ENCODE measurements around the gene ADCY5.

The ADCY5 gene

DNA sequence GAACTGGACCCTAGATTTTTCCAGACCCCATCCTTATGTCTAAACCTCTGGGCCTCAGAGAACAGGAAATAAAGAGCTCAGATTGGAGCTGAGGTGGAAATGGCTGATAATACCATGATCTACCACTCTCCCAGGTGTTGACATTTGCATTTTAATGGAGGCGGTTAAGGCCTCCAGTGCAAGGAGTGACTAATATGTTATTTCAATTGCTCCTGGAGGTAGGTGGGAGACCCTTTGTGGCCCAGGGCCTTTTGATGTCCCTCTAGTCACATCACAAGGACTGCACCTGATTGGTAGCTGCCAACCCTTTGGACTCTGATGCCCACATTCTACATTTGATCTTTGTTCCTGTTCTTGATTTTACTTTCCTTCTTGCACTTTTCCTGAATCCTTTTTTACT, 9.0 kb upstream of the ADCY5 start:
- no peak for DNase-seq

DNA sequence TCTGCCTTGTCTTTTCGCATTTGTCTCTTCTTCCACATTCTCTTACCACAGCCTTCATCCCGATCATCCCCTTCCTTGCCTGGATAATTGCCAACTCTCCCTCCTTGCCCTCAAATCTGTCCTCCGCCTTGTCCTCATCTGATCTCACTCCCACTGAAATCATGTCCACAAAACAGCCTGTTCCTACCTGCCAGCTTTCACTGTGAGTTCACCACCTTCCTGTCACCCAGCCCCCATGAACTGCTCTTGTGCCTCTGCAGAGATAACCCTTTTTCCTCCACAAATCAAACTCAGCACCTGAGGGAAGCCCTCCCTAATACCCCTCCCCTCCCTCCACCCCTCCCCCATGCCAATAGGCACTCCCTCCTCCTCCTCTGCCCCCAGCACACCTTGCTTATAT, 4.8 kb upstream of the ADCY5 start:
- DNase-seq = no peak

DNA sequence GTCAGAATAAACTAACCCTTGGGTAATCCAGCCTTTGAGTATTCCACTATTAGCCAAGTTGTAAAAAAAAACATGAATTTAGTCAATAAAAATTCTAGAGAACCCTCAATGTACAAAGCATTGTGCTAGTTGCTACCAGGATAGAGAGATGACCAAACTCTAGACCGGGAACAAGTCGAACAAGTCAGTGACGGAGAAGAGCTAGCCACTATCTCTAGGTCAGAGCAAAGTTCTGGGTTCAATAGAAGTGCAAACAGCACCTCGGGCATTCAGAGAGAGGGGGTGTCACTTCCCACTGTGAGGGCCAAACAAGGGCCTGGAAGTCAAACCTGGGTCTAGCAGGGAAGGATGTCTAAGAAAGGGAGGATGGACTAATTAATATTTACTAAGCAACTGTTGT, 2.3 kb upstream of the ADCY5 start:
- no peak for DNase-seq

DNA sequence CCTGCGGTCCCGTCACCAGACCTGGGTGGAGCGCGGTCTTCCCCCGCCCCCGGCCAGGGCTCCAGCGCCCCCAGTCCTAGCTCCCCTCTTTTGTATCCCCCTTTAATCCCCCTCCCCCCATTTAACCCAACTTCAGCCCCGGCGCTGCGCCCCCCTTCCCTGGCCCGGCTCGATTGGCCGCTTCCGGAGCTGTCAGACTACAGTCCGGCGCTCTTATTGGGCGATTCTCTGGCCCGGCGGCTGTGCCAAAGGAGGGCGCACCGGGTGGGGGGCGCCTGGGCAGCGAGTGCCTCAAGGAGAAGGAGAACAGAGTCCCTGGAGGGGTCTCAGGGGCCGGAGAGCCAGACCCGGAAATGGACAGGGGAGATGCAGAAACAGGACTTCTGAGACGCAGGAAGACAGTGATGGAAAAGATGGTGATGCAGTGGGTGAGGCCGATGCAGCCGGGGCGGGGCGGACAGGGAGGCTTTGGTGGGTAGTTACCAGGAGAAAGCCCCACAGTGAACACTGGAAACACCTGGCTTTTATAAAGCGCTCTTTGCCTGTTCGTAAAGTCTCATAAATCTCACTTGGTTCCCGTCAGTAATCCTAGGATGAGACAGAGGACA, 1.2 kb upstream of the ADCY5 start:
- no peak for DNase-seq

DNA sequence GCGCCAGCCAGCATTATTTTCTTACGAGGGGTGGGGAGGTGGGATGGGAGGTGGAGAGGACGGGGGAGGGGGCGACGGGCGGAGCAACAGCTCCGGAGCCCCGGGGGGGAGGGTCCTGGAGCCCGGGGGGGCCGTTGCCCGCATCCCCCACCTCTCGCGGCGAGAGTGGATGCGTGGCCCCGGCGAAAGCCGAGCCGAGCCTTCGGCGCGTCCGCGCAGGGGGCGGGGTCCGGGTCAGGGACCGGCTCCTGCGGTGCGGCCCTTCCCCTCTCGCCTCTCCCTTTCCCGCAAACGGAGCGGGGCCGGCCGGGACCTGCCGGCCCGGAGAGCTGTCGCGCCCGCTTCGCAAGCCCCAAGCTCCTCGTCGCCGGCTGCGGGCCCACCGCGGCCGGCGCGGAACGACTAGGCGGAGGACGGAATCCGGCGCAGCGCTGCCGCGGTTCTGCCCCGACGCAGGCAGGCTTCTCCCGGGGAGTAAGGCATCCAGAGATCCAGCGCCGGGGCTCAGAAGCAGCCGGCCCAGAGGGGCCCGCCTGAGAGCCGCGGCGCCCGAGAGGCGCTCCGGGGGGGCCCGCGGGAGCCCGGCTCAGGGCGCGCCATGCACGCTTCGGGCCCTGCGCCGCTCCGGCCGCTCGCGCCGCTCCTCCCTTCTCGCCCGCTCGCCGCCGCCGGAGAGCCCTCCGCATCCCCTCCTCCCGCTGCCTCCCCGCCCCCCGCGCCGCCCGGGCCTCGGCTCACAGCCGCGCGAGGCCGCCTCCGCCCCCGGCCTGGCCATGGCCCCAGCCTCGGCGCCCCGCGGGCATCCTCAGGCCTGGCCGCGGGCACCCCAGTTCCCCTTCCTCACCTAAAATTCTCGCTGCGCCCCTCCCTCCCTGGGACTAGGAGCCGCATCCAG, 459 bp upstream of the ADCY5 start:
- DNase-seq = no peak

DNA sequence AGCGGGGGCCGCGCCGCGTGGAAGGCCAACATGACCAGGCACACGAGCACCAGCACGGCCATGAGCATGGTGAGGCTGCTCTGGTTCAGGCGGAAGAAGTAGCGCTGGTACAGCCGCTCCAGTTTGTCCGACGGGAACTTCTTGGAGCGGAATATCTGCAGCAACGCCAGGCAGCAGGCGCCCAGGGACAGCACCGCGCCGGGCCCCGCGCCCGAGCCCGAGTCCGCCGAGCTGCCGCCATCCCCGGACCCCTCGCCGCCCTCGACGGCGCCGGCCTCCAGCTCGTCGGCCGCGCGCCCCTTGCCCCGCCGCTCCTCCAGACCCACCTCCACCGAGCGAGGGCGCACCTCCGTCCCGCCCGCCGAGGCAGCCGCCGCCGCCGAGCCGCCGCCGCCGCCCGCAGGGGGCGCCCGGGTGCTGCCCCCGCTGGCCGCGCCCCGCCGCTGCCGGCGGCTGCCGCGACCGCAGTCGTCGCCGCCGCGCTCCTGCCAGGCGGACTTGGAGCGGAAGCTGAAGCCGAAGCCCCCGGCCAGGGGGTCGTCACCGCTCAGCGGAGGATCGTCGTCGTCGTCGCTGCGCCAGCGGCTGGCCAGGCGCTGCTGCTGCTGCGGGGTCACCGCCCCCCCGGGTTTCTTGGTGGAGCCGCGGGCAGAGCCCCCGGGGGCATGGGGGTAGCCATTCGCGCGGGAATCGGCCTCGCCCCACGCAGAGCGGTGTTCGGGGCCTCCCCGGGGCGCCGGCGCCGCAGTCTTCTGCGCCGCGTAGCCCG, 957 bp downstream of the ADCY5 start:
- DNase-seq = no peak

DNA sequence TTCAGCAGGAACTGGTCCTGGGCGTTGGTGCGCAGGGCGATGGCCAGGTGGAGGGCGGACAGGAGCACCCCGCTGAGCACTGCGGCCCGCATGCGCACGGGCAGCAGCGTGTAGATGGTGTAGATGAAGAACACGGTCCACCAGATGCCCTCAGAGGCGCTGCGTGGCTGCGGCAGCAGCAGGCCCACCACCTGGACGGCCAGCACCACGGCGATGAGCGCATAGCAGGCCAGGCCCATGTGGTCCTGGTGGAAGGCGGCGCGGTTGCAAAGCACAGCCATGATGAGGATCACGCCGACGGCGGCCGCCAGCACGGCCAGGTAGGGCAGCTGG, 1.5 kb downstream of the ADCY5 start:
- no peak for DNase-seq

DNA sequence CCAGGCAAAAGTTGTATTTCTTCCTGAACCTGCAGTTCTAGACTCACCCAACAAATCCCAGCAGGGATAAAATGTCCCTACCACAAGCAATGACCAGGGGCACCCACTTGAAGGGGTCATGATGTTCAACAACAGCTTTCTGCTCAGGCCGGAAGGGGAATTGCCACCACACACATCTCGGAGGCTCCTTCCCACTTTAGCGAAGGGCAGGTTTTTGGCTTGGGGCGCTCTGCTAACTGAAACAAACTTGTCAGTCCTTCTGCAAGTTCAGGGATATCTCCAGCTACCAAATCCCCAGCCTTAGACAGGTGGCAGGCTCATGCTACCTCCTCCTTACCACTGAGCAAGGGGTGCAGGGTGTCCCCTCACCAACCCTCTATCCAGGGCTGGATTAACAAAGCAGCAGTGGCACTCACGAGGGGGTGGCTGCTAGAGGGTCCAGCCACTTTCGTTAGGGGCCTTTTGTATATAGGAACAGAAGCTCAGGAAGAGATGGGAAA, 2.2 kb downstream of the ADCY5 start:
- no peak for DNase-seq

DNA sequence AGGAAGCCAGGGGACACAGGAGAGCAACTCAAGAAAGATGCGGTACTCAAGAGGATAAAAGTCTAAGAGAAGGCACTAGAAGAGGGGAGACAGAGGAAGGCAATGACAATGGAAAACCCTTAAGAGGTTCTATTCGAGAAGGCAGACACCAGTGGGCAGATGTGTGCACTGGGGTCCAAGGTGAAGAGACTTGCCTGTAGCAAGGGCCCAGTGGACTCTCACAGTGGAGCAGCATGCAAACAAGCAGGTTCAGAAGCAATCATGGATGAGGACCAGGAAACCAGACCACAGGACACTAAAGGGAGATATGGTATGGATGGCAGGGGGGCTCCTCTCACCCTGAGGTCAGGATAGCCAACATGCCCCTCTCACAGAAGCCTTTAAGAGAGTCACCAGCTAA, 2.7 kb downstream of the ADCY5 start:
- no peak for DNase-seq

DNA sequence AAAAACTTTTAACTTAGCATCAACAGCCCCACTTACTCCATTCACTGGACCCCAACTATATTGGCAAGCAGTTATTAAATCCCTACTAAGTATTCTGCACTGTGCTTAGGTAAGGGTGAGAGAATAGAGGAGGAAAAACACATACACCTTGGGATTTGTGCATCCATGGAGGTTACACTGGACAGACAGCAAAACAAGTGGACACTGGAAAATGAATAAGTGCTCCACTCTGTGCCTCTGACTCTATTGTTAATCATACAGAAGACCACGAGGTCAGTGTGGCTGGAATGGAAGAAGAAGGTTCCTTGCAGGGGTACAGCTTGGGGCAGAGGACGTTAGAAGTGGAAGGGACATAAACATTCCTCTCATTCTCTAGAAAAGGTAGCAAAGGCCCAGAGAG, 3.2 kb downstream of the ADCY5 start:
- DNase-seq = no peak

DNA sequence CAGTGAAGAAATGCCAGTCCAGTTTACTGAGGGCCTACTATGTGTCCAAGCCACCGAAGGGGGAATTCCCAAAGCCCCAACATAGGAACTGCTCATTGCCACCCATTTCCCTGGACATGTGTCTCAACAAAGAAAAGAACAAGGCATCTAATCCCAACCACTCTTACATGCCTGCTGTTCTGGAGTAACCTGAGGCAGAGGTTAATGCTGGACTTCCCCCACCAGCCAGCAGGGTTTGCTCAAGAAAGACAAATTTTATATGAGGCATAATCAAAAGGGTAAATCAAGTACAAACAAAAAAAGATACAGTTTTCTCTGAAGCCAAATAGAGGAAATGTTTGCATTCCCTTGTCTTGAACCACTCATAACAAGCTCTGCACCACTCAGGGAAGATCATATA, 4.1 kb downstream of the ADCY5 start:
- DNase-seq = no peak

DNA sequence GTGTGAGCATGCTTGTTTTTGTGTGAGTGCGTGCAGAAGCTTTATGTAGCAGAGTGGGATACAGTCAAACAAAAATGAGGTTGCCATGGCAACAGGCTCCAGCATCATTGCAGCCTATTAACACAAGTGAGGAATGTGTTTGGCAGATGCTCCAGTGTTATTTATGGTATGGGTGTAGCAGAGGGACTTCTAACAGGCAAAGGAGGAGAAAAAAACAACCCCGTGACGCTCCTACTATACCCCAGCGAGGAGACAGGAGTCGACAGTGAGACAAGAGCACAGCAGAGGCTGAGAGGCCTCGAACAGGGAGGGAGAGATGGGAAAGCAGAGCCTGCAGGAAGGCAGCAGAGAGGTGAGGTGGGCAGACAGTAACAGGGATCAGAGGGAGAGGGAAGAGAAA, 4.9 kb downstream of the ADCY5 start:
- DNase-seq = no peak

DNA sequence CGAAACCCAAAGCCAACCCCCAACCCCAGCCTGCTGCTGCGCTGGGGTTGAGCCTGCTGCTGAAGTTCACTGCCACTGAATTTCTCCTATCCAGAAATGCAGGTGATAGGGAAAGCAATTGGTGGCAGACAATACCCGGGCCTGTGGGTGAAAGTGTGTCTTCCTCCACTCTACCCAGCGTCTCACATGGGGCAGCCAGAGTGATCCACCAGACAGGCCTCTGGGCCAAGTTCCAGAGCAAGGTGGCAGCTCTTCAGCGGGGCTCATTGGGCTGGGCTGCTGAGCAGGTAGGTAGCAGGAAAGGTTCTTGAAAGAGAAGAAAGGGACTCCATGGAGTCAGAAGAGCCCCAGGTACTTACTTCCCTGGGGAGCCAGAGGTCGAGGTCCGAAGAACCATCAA, 6.0 kb downstream of the ADCY5 start:
- DNase-seq = no peak

DNA sequence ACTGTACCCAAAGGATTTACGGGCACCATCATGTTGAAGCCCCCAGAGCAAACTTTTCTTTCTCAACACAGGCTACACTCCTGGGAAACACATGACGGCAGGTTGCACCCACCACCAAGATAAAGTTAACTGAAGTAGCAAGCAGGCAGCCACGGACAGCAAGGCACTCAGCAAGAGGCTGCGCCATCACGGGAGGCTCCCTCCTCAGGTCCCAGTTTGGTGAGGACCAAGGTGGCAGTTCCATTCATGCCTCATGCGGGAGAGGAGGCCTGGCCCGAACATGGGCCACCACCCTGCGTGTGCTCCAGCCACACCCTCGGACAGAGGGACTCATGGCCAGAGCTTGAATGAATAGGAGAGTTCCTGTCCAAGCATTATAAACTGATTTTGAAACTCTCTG, 6.8 kb downstream of the ADCY5 start:
- DNase-seq = no peak

DNA sequence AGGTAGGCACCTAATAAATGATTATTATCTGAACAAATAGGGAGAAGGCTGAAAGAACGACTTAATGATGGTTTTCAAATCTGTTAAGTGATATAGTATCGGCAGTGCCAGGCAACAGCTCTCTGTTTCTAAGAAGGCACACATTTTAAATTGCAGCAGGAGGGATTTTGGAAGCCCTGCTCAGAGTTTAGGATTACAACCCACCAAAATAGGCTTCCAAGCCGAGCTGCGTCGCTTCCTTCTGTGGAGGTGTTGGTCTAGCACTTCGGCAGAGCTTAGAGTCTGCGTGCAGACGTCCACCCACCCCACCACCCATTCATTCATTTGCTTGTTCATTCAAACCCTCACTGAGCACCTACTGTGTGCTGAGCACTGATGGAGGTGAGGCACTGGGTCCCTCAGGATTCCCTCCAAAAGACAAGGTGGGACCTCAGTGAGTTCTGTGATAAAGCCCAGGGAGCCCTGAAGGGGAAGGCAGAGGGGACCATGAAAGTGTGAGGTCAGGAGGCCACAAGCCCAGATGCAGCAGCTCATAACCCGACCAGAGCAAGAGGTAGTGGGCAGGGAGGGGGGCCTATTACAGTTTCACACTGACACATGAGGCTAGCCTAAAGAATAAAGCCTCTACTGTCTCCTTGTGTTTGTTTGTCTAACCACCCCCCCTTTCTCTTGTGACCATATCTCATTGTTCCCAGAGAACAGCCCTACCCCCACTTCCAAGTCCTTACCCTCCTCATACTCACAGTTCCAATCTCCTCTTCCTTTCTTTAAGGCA, 8.9 kb downstream of the ADCY5 start:
- DNase-seq = no peak

DNA sequence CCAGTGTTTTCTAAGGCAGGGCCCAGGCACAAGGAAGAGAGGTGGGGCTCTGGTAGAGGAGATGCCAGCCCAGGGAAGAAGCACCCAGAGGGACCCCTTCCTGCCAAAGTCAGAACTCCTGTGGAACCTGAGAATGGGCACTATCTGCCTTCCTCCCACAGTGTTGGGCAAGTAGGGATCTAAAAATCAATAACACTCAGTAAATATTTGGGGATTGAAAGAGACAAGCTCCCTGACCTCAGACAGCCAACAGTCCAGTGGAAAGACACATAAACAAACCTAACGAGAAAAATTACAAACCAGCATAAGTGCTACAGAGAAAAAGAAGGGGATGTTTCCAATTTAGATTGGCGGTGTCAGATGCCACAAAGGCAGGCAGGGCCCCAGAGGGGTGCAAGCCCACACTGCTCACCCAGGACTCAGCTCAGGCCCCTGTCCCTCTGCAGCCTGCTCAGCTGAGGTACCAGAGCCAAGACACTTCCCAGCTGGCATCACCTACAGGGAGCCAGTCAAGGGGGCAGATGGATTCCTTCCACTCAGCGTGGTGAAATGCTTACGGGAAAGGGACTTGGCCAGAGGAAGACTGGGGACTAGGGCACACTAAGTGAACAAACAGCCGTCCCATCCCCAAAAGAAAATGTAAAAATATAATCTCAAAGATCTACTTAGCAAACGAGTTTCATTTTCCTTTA, 15.9 kb downstream of the ADCY5 start:
- no peak for DNase-seq

DNA sequence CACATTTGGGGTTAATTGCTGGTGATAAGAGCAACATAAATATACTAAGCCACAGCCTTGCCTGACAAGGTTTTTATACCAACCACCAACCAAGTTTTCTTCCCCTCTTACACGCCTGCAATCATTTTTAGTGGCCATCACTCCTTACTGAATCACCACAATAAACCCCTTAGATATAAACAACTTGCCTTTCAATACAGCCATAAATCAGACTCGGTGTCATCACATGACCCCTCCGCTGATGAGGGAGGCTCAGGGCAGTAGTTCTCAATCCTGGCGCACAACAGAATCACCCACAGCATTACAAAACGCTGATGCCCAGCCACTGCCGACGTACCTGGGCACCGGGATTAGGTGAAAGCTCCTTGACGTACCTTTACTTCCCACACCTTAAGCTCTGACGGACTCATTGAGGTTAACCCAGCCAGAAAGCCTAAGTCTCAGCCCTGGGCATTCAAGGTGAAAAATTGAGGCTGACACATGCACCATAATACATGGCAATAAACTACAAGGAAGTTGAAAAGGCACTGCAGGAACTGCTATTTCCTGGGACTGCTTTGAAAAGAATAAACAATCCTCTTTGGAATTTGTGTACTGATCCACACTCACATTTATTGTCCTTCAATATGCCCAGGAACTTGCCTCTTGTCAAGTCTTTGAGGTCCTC, 17.1 kb downstream of the ADCY5 start:
- no peak for DNase-seq

DNA sequence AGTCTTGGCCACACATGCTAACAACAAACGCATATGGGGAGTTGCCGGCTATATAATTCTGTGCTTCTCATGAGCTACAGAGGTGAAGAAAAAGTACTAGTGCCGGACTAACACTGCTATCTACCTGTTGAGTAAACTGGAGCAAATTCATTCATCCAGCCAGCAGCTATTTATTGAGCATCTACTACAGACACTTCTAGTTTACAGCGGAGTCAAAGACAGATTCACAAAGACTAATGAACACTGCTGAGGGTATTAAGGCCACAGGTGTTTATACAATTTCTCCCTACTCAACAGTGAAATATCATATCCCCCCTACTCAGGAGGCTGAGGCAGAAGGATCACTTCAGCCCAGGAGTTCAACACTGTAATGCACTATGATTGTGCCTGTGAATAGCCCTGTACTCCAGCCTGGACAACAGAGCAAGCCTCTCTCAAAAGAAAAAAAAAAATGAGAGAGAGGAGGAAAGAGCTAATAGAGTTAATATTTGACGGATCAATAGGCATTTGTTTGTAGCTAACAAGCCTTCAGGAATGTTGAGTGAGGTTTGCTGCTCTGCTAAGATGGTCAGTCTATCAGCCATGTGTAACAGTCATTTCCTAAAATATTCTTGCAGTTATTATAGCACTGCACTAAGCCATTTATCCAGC, 17.8 kb downstream of the ADCY5 start:
- no peak for DNase-seq

DNA sequence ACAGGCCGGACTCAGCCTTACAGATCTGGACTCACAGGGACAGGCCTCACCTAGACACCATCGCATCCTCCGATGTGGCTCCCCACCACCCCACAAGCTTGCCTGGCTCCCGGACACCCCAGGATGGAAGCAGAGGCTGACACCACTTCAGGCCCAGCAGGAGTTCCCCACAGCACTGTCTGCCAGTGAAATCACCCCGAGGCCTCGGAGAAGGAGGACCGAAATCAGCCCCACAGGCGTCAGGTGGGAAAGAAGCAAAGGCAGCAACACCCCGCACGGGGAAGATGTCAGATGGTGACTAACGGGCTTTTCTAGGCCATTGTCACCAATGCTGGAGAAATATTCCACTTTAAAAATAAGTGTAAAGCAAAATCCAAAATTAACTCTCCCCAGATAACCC, 18.6 kb downstream of the ADCY5 start:
- DNase-seq = no peak

DNA sequence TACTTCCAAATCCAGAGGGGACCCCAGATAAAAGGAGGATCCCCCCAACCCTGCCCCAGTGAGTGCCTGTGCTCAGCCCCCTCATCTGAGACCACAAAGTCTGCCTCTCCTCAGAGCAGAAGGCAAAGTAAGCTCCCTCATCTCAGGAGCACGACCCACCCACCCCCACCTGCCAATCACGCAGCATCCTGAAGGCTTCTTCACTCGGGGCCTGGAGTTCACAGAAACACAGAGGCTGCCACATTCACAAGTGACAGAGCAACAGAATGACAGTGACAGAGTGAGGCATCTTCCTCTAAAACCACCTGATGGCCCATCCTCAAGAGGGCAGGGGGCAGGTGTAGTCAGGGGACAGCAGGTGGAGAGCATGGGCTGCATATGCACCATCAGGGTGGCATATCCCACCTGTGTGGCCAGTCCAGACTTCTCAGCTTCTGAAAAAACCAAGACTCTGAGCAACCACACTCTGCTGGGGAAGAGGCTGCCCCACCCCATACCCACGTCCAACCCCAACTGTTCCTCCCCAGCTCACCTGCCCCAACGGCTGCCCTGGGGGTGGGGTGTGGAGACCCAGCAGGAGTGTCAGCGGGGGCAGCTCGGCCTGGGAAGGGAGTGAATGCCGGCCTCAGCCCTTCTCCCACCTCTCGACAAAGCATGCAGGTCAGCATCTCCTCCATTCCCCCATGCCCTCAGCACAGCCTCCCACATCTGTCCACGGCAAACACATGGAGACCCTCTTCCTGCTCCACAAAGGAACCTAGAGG, 19.3 kb downstream of the ADCY5 start:
- no peak for DNase-seq
